WTC11 (cell line): Measurements from ENCODE around the gene SSNA1. TPM values are rescaled to one million over a fixed set of nuclear protein-coding genes. Genes with fewer than 3 reads are reported as not detected.

ENCODE experiments used
- ATAC-seq: fragments of 200-7000 bp; cut with Tn5 transposase; 2 replicates; pipeline ENCODE4 v1.10.0; 2021; ENCODE audit warnings: mild to moderate bottlenecking, moderate library complexity
- CTCF ChIA-PET: fragments of 300-600 bp; sonication (Branson Sonifier 250); formaldehyde crosslinking; loops from one replicate; lab custom pipeline; 2021; ENCODE audit warnings: antibody characterized with exemption; lab: Charles Lee
- POLR2A ChIA-PET: fragments of 350-600 bp; sonication (Branson Sonifier 250); formaldehyde crosslinking; loops from one replicate; lab custom pipeline; 2021; ENCODE audit warnings: antibody characterized with exemption; lab: Charles Lee
- DNase-seq: peaks from one replicate; pipeline ENCODE4 v3.0.0; 2021; ENCODE audit warnings: low spot score
- H3K27ac Mint-ChIP-seq: 2 replicates; pipeline ENCODE4 v1.8.0; 2021; ENCODE audit warnings: mixed read lengths
- H3K27me3 Mint-ChIP-seq: 2 replicates; pipeline ENCODE4 v1.8.0; 2021; ENCODE audit warnings: low read depth, mild to moderate bottlenecking, moderate library complexity, mixed read lengths
- H3K36me3 Mint-ChIP-seq: 2 replicates; pipeline ENCODE4 v1.8.0; 2021; ENCODE audit warnings: mixed read lengths
- H3K4me1 Mint-ChIP-seq: 2 replicates; pipeline ENCODE4 v1.8.0; 2022; ENCODE audit warnings: mixed read lengths
- H3K4me3 Mint-ChIP-seq: 2 replicates; pipeline ENCODE4 v1.8.0; 2021; ENCODE audit warnings: mild to moderate bottlenecking, moderate library complexity, mixed read lengths
- H3K9me3 Mint-ChIP-seq: 2 replicates; pipeline ENCODE4 v1.8.0; 2021; ENCODE audit warnings: mixed read lengths
- E2F5 ChIP-seq: sonication (generic); formaldehyde crosslinking; IDR thresholded peaks from 2 replicates; pipeline ENCODE4 v1.8.1; 2022; ENCODE audit warnings: mild to moderate bottlenecking, moderate library complexity, missing genetic modification reagents
- ERG ChIP-seq: fragments of 250-450 bp; sonication (Bioruptor Pico); IDR thresholded peaks from 2 replicates; pipeline ENCODE4 v1.8.0; 2021; ENCODE audit warnings: mild to moderate bottlenecking
- FOXP4 ChIP-seq: sonication (generic); formaldehyde crosslinking; IDR thresholded peaks from 2 replicates; pipeline ENCODE4 v1.8.0; 2022; ENCODE audit warnings: mild to moderate bottlenecking, missing genetic modification reagents
- HMGA2 ChIP-seq: fragments of 250-450 bp; sonication (Bioruptor Pico); IDR thresholded peaks from 2 replicates; pipeline ENCODE4 v1.4.0; 2021; ENCODE audit warnings: mild to moderate bottlenecking, moderate library complexity
- MLX ChIP-seq: sonication (generic); formaldehyde crosslinking; IDR thresholded peaks from 2 replicates; pipeline ENCODE4 v1.8.1; 2023; ENCODE audit warnings: mild to moderate bottlenecking, missing genetic modification reagents, moderate library complexity
- MYBL2 ChIP-seq: sonication (generic); formaldehyde crosslinking; IDR thresholded peaks from 2 replicates; pipeline ENCODE4 v1.8.1; 2023; ENCODE audit warnings: mild to moderate bottlenecking, moderate library complexity, missing genetic modification reagents
- PRRX2 ChIP-seq: fragments of 250-450 bp; sonication (Bioruptor Pico); IDR thresholded peaks from 2 replicates; pipeline ENCODE4 v1.8.0; 2021; ENCODE audit warnings: mild to moderate bottlenecking
- SMAD3 ChIP-seq: sonication (generic); formaldehyde crosslinking; IDR thresholded peaks from 2 replicates; pipeline ENCODE4 v1.8.0; 2022; ENCODE audit warnings: missing genetic modification reagents, mild to moderate bottlenecking, borderline replicate concordance
- TCF7 ChIP-seq: sonication (generic); formaldehyde crosslinking; IDR thresholded peaks from 2 replicates; pipeline ENCODE4 v1.8.0; 2022; ENCODE audit warnings: mild to moderate bottlenecking, low read depth, missing genetic modification reagents, moderate library complexity
- TP53 ChIP-seq: sonication (generic); formaldehyde crosslinking; IDR thresholded peaks from 2 replicates; pipeline ENCODE4 v1.8.1; 2023; ENCODE audit warnings: mild to moderate bottlenecking, missing genetic modification reagents
- ZNF423 ChIP-seq: fragments of 250-450 bp; sonication (Bioruptor Pico); IDR thresholded peaks from 2 replicates; pipeline ENCODE4 v2.1.2; 2022; ENCODE audit warnings: mild to moderate bottlenecking, moderate library complexity
- ZNF532 ChIP-seq: fragments of 250-450 bp; sonication (Bioruptor Pico); IDR thresholded peaks from 2 replicates; pipeline ENCODE4 v1.9.0; 2021; ENCODE audit warnings: mild to moderate bottlenecking, borderline replicate concordance
- ZSCAN18 ChIP-seq: fragments of 250-450 bp; sonication (Bioruptor Pico); IDR thresholded peaks from 2 replicates; pipeline ENCODE4 v2.1.2; 2022; ENCODE audit warnings: mild to moderate bottlenecking, moderate library complexity
- total RNA-seq: library from RNA; stranded (reverse); gene quantifications from 3 replicates; pipeline ENCODE4 v1.2.3, GENCODE V29; 2021

Gene SSNA1
- total RNA-seq, 1 experiment from 2014 or later: 102 TPM

- TF ChIP-seq ZNF532 (CRISPR knock-in tag) (no peak), E2F5 (CRISPR knock-in tag) (no peak), PRRX2 (no peak), FOXP4 (no peak)
Observed at GRCh38 chr9:137224830-137225694, 36.6 kb downstream of the SSNA1 start, which contains the start of gene CYSRT1 (continued).

- Mint-ChIP-seq H3K27ac (no peak overlapping the region), H3K27me3 (no peaks in the 10 kb centered on the region), H3K4me3 (peak overlapping the region; percentile 35), H3K4me1 (peaks cover 3% of the 10 kb centered on the region), H3K9me3 (no peaks in the 10 kb centered on the region), H3K36me3 (no peaks in the 10 kb centered on the region)
- ChIA-PET CTCF (interaction anchor here (1.2 to 8.9 kb wide), 9 partner anchors 10 to 216 kb away, joined by 3 to 143 read pairs (median 4); partner anchors contain the start of genes ANAPC2, NPDC1 and SSNA1), POLR2A (interaction anchor here (0.5 to 1.6 kb wide), 2 partner anchors 108 to 111 kb away, joined by 3 read pairs; no protein-coding TSS in a partner anchor)
- no peak for DNase-seq
- no peak for ATAC-seq
- TF ChIP-seq MLX (no peak), TCF7 (CRISPR knock-in tag) (0 out of 2 replicates have a peak, but pooled peaks have one; percentile 10)
- TF ChIP-seq, all 79 proteins: peak for 1
Observed at GRCh38 chr9:137225699-137226331, 37.3 kb downstream of the SSNA1 start.

- H3K27me3 Mint-ChIP-seq: no peaks in the 10 kb centered on the region
- peaks cover 3% of the 10 kb centered on the region for H3K4me1 Mint-ChIP-seq
- ATAC-seq: no peak
- CTCF ChIA-PET: interaction anchor here (1.3 to 8.9 kb wide), 14 partner anchors 9 to 215 kb away, joined by 3 to 143 read pairs (median 11); partner anchors contain the start of genes ANAPC2, NPDC1, SAPCD2 and SSNA1
- H3K27ac Mint-ChIP-seq: no peak overlapping the region; the same call in 1 of the 2 replicates
- no peak for DNase-seq
- no peak overlapping the region for H3K4me3 Mint-ChIP-seq
- TF ChIP-seq HMGA2 (CRISPR knock-in tag): no peak
- TF ChIP-seq ERG (CRISPR knock-in tag): no peak
- TF ChIP-seq ZNF423: no peak
- TF ChIP-seq ZSCAN18 (CRISPR knock-in tag): no peak
- TF ChIP-seq SMAD3 (CRISPR knock-in tag): no peak
- no peak for TF ChIP-seq TP53
- no peak for TF ChIP-seq MYBL2
- no peaks in the 10 kb centered on the region for H3K9me3 Mint-ChIP-seq
- H3K36me3 Mint-ChIP-seq: no peaks in the 10 kb centered on the region
- POLR2A ChIA-PET: interaction anchor here (0.5 to 1.6 kb wide), 3 partner anchors 38 to 111 kb away, joined by 3 read pairs; partner anchors contain the start of gene SSNA1
Observed at GRCh38 chr9:137226338-137227053, 38.0 kb downstream of the SSNA1 start.
